LNCAP (cell line): ENCODE data around the gene STON2.

Experiments used
- CTCF ChIP-seq: fragments of 450-650 bp; IDR thresholded peaks from 2 replicates; pipeline ENCODE4 v1.5.1; 2017; ENCODE audit warnings: mild to moderate bottlenecking

Gene STON2

DNA sequence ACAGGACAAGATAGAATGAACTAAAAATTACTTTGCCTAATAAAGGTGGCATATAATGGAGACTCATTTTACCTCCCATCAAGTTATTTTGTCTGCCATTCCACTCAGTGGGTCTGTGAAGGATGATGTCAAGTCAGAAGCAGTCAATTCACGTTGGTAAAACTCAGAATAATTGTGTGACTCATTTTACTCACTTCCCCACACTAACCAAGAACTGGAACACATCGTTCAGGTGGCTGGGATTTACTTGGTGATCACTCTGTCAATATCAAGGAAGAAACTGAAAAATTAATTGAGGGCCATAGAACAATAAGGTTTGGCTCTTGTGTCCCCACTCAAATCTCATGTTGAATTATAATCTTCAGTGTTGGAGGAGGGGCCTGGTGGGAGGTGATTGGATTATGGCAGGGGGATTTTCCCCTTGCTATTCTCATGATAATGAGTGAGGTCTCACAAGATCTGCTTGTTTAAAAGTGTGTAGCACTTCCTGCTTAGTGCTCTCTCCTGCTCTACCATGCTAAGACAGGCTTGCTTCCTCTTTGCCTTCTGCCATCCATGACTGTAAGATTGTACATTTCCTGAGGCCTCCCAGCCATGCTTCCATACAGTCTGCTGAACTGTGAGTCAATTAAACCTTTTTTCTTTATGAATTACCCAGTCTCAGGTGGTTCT, 143.7 kb downstream of the STON2 start:
- TF ChIP-seq CTCF: no peak

- peak; percentile 52 for TF ChIP-seq CTCF
Measured at GRCh38 chr14:81252278-81252677, 147.8 kb downstream of the STON2 start.

- no peak for TF ChIP-seq CTCF
Measured at GRCh38 chr14:81247271-81247766, 152.8 kb downstream of the STON2 start.

DNA sequence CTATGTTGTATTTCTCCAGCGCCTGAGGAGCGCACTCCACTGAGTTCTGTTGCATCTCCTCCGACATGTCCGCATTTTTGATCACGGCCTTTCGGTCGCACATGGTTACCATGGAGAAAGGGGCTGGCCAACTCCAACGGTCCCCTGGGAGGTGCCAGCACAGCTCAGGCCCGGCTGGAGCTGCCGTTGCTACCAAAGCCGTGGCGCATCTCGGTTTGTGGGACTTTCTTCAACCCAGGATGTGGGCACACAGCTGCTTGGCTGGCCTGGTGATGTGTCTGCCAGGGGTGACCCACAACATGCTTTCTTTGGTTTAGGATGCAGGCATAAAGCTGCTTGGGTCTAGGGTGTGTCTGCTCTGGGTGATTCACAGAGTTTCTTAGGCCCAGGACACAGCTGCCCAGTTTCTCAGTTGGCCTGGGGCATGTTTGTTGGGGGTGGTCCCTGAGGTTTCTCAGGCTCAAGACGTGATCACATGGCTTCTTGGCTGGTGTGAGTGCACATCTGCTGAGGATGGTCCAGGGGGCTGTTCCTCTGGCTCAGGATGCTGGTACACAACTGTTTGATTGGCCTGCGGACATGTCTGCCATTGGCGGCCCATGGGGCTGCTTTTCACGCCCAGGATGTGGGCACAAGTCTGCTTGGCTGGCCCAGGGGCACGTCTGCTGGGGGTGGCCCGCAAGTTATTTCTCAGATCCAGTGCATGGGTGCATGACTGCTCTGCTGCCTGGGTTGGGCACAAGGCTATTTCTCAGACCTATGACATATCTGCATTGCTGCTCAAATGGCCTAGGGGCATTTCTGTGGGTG, 153.5 kb downstream of the STON2 start:
- no peak for TF ChIP-seq CTCF

DNA sequence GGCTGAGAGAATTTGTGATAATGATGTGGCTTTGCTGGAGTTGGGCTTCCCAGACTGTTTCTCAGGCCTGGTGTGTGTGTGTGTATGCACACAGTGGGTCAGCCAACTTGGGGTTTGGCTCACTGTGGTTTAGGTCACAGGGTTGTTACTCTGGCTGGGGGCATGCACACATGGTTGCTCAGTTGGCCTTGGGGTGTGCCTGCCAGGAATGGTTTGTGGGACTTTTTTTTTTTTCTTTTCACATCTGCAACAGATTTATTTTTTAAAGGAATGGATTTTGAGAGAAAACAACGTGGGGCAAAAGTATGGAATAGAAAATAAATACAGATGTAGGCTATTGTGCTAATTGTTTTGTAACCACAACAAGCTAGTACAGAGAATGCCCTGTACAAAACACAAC, 154.4 kb downstream of the STON2 start:
- no peak for TF ChIP-seq CTCF

DNA sequence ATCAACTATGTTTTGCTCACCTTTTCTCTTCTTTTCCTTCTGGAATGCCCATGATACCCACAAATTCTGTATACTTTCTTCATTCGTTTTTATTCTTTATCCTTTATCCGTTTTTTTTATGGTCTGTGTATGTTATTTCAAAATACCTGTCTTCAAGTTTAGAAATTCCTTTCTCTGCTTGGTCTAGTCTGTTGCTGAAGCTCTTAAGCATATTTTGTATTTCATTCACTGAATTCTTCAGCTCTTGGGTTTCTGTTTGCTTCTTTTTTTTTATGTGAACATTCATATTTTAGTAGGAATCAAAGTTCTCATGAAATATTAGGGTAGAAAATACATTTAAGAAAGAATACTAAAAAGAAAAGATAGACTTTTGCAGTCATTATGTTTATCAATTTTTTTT, 156.6 kb downstream of the STON2 start:
- no peak for TF ChIP-seq CTCF

DNA sequence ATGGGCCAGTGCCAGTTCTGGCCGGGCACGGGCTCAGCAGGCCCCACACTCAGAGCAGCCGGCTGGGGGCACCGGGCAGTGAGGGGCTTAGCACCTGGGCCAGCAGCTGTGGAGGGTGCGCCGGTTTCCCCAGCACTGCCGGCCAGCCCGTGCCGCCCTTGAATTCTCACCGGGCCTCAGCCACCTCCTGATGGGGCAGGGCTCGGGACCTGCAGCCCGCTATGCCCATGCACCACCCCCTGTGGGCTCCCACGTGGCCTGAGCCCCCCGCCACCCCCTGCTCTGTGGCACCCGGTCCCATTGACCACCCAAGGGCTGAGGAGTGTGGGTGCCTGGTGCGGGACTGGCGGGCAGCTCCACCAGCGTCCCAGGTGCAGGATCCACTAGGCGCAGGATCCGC, 164.0 kb downstream of the STON2 start:
- no peak for TF ChIP-seq CTCF
